Adrenal gland (tissue), 12 donors: ENCODE results near the gene POLR3E. TPM values are rescaled to one million over a fixed set of nuclear protein-coding genes. Genes with fewer than 3 reads are reported as not detected.

Experiments used
- DNase-seq, 7 donors: peaks; one replicate each; pipeline ENCODE4 v3.0.0-alpha.2; 2019 to 2020
- H3K27ac ChIP-seq, 5 donors: fragments of 200-600 bp; sonication (generic) in 4 of 5; 1 replicate in 3 of 5; 2 replicates in 2 of 5; pipeline versions ENCODE4 v1.5.1 to v1.8.0; 2016 to 2020; ENCODE audit warnings: mild to moderate bottlenecking in 1 of 5
- H3K27me3 ChIP-seq: fragments of 200-600 bp; 2 replicates; pipeline ENCODE4 v1.8.0; 2021
- H3K36me3 ChIP-seq, 2 donors: fragments of 200-600 bp; replicated peaks in 1 of 2; 1 replicate in 1 of 2; 2 replicates in 1 of 2; pipeline versions ENCODE4 v1.5.1 to v1.8.0; 2018 to 2022
- H3K4me1 ChIP-seq, 2 donors: fragments of 200-600 bp; replicated peaks in 1 of 2; 1 replicate in 1 of 2; 2 replicates in 1 of 2; pipeline versions ENCODE4 v1.5.1 to v1.8.0; 2018 to 2021
- H3K4me3 ChIP-seq, 4 donors: fragments of 200-600 bp; sonication (generic) in 3 of 4; one replicate each; pipeline ENCODE4 v1.5.1; 2016 to 2018
- H3K9me3 ChIP-seq, 3 donors: fragments of 200-600 bp; sonication (generic) in 1 of 3; replicated peaks in 1 of 3; 1 replicate in 2 of 3; 2 replicates in 1 of 3; pipeline versions ENCODE4 v1.5.1 to v1.8.0; 2016 to 2021
- CTCF ChIP-seq, 6 experiments: fragments of 450-650 bp in 4 of 6; fragments of 200-600 bp in 2 of 6; sonication (generic) in 1 of 6; IDR thresholded peaks; 1 replicate in 5 of 6; 2 replicates in 1 of 6; pipeline versions ENCODE4 v1.5.1 to v1.8.0; 2016 to 2021; ENCODE audit warnings: antibody characterized with exemption in 6 of 6, mild to moderate bottlenecking in 2 of 6, moderate library complexity in 1 of 6
- POLR2A ChIP-seq, 2 donors: fragments of 450-650 bp; IDR thresholded peaks; one replicate each; pipeline ENCODE4 v1.6.1; 2017; ENCODE audit warnings: antibody characterized with exemption in 2 of 2, mild to moderate bottlenecking in 2 of 2, moderate library complexity in 1 of 2
- WGBS, 4 donors: extraction: QIAGEN DNeasy Blood & Tissue Kit in 2 of 4; methylation state at CpG; one replicate each; pipeline versions ENCODE4 v1.1.5 to v1.1.7; 2013 to 2017; 5-methylcytosine and 5-hydroxymethylcytosine counted together
- intact Hi-C, 2 donors: fragments of 100-400 bp; cut with DNase I; formaldehyde crosslinking; loops; one replicate each; pipeline versions ENCODE4 v1.14.1 to v1.15.0; 2022 to 2023
- polyA plus RNA-seq, 3 donors: library from polyadenylated mRNA; stranded (reverse); fragments of 200-250 nt in 2 of 3; fragments of 350-450 nt in 1 of 3; fragmentation: Illumina TruSeq in 1 of 3; extraction: RNeasy Lipid Tissue Mini Kit (QIAGEN cat#74804) in 1 of 3; gene quantifications; one replicate each; pipeline ENCODE4 v1.2.3, GENCODE V29; 2013 to 2014
- total RNA-seq, 9 donors: library from RNA; depleted of rRNA in 4 of 9; stranded (reverse); fragments of >200 nt in 4 of 9; fragments of 120-200 nt in 1 of 9; fragmentation: NEBNext Ultra II Directional in 1 of 9; extraction: Animal tissue kit (Norgen Biotek cat#: 25700) in 1 of 9; gene quantifications; one replicate each; pipeline versions ENCODE4 v1.1.0 to v1.2.4, GENCODE V29; 2013 to 2023
- donor health status: healthy with polysubstance abuse.
- donor health status: Bipolar disorder and iron deficiency.
- donor health status: DM: yes; HTN: yes; CAD: no.
- donor health status: DM: no; HTN: no; CAD: no.
- donor health status: DM: no; HTN: no; CAD: no.
- donor health status: DM: yes; HTN: yes; CAD: no.

The POLR3E gene
- total and polyA plus RNA-seq, 12 donors, result 43.8 to 99.4 (median 51.5) TPM

- Histone ChIP-seq H3K36me3 (peaks cover 0 to 83% of the 10 kb centered on the region in 2 donors), H3K9me3 (no peaks in the 10 kb centered on the region), H3K4me3 (no peak overlapping the region), H3K27ac (peak overlapping the region in 1 of 5 donors; percentile 22), H3K4me1 (no peaks in the 10 kb centered on the region), H3K27me3 (no peaks in the 10 kb centered on the region)
- no peak for TF ChIP-seq CTCF (IDR thresholded peaks at IDR 0.05)
- no peak for TF ChIP-seq POLR2A (IDR thresholded peaks at IDR 0.05)
- intact Hi-C loops, result no loop called here
- 44 to 76% (median 69%) methylated on average over 1 of the region's 1 CpG for WGBS, 4 donors
- DNase-seq, result no peak
Observed at GRCh38 chr16:22315979-22316378, 18.8 kb downstream of the POLR3E start.

- Histone ChIP-seq H3K36me3 (peaks cover 0 to 85% of the 10 kb centered on the region in 2 donors), H3K27ac (peak overlapping the region in 1 of 5 donors; percentile 22), H3K4me1 (peaks cover 1 to 2% of the 10 kb centered on the region in 2 donors), H3K27me3 (no peaks in the 10 kb centered on the region), H3K9me3 (no peaks in the 10 kb centered on the region), H3K4me3 (no peak overlapping the region)
- WGBS, 4 donors, result 57 to 74% (median 64%) methylated on average over 2 to 9 of the region's 9 CpGs
- TF ChIP-seq CTCF (IDR thresholded peaks at IDR 0.05), result no peak
- no peak for TF ChIP-seq POLR2A (IDR thresholded peaks at IDR 0.05)
- intact Hi-C loops, result no loop called here
- DNase-seq, result peak in 3 of 7 donors; percentile 21 to 50 (median 39)
Observed at GRCh38 chr16:22316411-22316811, 19.2 kb downstream of the POLR3E start.

- TF ChIP-seq POLR2A (IDR thresholded peaks at IDR 0.05) (no peak), CTCF (IDR thresholded peaks at IDR 0.05) (no peak)
- Histone ChIP-seq H3K9me3 (no peaks in the 10 kb centered on the region), H3K27me3 (no peaks in the 10 kb centered on the region), H3K36me3 (peaks cover 0 to 80% of the 10 kb centered on the region in 2 donors), H3K4me3 (no peak overlapping the region), H3K4me1 (peaks cover 8 to 9% of the 10 kb centered on the region in 2 donors), H3K27ac (no peak overlapping the region)
- DNase-seq, result peak in 2 of 7 donors; percentile 15 to 46
- WGBS, 4 donors, result 79 to 83% (median 83%) methylated on average over 2 to 17 of the region's 17 CpGs
- intact Hi-C loops, result no loop called here
Observed at GRCh38 chr16:22317001-22317530, 19.9 kb downstream of the POLR3E start.

GRCh38 chr16:22317625-22318024, 20.4 kb downstream of the POLR3E start:
- peaks cover 0 to 74% of the 10 kb centered on the region in 2 donors for H3K36me3 ChIP-seq
- no peak overlapping the region for H3K4me3 ChIP-seq
- WGBS, 4 donors, result 90 to 94% (median 94%) methylated on average over 4 to 6 of the region's 6 CpGs
- no peak overlapping the region for H3K27ac ChIP-seq
- peak in 2 of 7 donors; percentile 12 to 38 for DNase-seq
- no peaks in the 10 kb centered on the region for H3K27me3 ChIP-seq
- TF ChIP-seq POLR2A (IDR thresholded peaks at IDR 0.05) (no peak), CTCF (IDR thresholded peaks at IDR 0.05) (no peak)
- intact Hi-C loops, result no loop called here
- H3K9me3 ChIP-seq, result no peaks in the 10 kb centered on the region
- peaks cover 9 to 11% of the 10 kb centered on the region in 2 donors for H3K4me1 ChIP-seq
